Muscle layer of duodenum (tissue), 2 donors: ENCODE results near the gene WNT11.
A peak's percentile ranks its signal among the peaks of the same experiment; 100 is the strongest.

Source experiments
- H3K27ac ChIP-seq: one replicate; pipeline ENCODE4 v1.7.0; 2013; ENCODE audit warnings: mild to moderate bottlenecking, low read length
- H3K27me3 ChIP-seq: one replicate; pipeline ENCODE4 v1.7.0; 2013; ENCODE audit warnings: low read depth, mild to moderate bottlenecking, control low read depth, low read length
- H3K36me3 ChIP-seq, 2 donors: one replicate each; pipeline ENCODE4 v1.7.0; 2013; ENCODE audit warnings: low read length in 2 of 2, control low read depth in 1 of 2, mild to moderate bottlenecking in 1 of 2; ENCODE audit not compliant: insufficient read depth in 2 of 2, control insufficient read depth in 1 of 2
- H3K4me1 ChIP-seq, 2 donors: one replicate each; pipeline ENCODE4 v1.7.0; 2013; ENCODE audit warnings: low read length in 2 of 2, mild to moderate bottlenecking in 2 of 2, control low read depth in 1 of 2, moderate library complexity in 1 of 2; ENCODE audit not compliant: insufficient read depth in 2 of 2, control insufficient read depth in 1 of 2
- H3K4me3 ChIP-seq, 2 donors: one replicate each; pipeline ENCODE4 v1.7.0; 2013; ENCODE audit warnings: low read length in 2 of 2, low read depth in 1 of 2, mild to moderate bottlenecking in 1 of 2
- H3K9me3 ChIP-seq, 2 donors: one replicate each; pipeline ENCODE4 v1.7.0; 2013; ENCODE audit warnings: low read length in 2 of 2, control low read depth in 1 of 2, mild to moderate bottlenecking in 1 of 2; ENCODE audit not compliant: control insufficient read depth in 1 of 2
- donor health status: healthy.

Gene WNT11

GRCh38 chr11:76164861-76165751 is 41.2 kb downstream of the WNT11 start:
- Histone ChIP-seq H3K36me3 (no peaks in the 10 kb centered on the region), H3K4me3 (no peak overlapping the region), H3K4me1 (peaks cover 0 to 11% of the 10 kb centered on the region in 2 donors), H3K9me3 (no peaks in the 10 kb centered on the region), H3K27ac (no peak overlapping the region), H3K27me3 (no peaks in the 10 kb centered on the region)

DNA sequence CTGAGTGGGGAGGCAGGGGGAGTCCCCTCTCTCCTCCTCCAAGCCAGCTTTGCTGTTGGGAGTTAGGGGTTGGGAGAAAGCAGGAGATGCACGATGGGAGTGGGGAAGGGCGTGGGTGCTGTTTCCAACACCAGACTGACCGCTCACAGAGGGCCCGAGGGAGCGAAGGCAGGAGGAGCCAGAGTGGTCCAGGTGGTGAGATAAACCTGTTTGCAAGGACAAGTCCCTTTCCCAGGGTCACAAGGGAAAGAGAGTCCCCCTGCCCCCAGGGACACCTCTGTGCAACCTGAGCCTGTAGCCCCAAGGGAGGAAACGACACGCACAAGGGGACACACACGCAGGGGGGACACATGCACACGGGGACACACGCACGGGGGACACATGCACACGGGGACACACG is 42.2 kb downstream of the WNT11 start:
- Histone ChIP-seq H3K9me3 (no peaks in the 10 kb centered on the region), H3K27ac (no peak overlapping the region), H3K27me3 (no peaks in the 10 kb centered on the region), H3K4me3 (no peak overlapping the region), H3K4me1 (peaks cover 0 to 11% of the 10 kb centered on the region in 2 donors), H3K36me3 (no peaks in the 10 kb centered on the region)

GRCh38 chr11:76163289-76163880 is 42.9 kb downstream of the WNT11 start:
- H3K36me3 ChIP-seq: no peaks in the 10 kb centered on the region
- no peaks in the 10 kb centered on the region for H3K9me3 ChIP-seq
- peaks cover 0 to 11% of the 10 kb centered on the region in 2 donors for H3K4me1 ChIP-seq

DNA sequence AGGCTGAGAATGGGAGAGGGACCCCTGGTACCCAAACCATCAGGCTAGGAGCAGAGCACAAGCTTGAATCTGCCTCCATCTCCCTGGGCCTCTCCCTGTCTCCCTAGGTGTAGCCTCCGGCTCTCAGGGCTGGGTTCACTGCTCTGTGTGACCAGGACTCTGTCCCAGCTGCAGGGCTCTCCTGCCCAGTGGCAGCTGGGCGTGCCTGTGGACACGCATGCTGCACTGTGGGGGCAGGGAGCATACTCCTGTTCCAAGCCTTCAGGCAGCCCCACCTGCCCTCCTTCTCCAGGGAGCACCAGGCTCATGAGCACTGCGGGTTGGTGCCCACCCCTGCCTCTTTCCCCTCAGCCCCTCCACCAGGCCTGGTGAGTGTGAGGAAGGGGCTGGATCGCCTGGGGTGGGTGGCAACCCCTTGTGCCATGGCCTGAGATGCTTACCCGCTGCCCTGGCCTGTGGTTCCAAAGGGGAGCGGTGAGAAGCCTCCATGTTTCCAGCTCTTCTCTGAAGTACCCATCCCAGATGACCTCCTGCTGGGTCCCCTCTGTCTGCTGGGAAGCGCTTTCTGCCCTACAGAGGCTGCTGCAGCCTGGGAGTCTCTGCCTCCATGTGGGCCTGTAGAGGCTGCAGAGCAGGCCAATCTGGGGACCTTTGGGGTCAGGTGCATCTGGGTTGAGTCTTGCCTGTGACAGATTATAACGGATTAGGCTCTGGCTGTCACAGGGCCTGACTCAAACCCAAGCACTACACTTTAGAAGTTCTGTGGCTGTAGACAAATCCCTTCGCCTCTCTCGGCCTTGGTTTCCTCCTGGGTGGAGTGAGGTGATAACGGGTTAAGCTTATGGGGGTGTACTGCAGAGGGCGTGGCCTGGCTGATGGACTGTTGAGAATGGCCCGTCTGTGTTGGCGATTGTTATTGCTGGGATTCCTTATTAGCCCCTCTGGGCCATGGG is 43.7 kb downstream of the WNT11 start:
- Histone ChIP-seq H3K27ac (no peak overlapping the region), H3K4me3 (no peak overlapping the region), H3K27me3 (no peaks in the 10 kb centered on the region), H3K9me3 (no peaks in the 10 kb centered on the region), H3K36me3 (no peaks in the 10 kb centered on the region), H3K4me1 (peaks cover 0 to 11% of the 10 kb centered on the region in 2 donors)

More at GRCh38 chr11:76163289-76163880, 42.9 kb downstream of the WNT11 start:
- H3K27me3 ChIP-seq: no peaks in the 10 kb centered on the region
- no peak overlapping the region for H3K4me3 ChIP-seq
- H3K27ac ChIP-seq: no peak overlapping the region

DNA sequence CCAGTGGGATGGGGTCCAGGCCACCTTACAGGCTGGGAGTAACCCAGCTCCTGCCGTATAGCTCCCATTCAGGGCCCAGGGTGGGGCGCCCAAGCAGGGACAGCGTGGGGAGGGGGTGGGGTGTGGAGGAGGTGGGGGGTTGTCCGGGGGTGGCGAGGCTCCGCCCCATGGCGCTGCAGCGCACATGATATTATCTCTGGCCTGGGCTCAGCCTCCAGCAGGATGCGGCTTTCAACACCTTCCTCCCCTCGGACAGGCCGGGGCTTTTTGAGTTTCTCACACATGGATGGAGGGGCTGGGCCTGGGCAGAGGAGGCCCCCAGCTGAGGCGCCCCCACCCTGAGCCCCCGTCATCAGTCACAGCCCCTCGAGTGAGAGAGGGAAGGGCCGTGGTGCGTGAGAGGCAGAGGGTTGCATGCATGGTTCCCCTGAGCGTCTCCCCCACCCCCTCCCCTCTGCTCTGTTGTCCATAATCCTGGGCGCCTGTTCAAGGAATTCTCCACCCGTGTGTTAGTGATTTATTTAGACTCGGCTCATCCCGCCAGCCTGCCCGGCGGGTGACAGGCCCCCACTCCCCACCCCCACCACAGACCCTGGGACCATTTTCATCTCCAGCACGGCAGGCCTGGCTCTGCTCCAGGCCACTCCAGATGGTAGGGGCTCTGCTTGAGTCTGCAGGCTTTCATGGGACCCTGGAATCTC is 44.9 kb downstream of the WNT11 start:
- H3K4me1 ChIP-seq: peaks cover 0 to 11% of the 10 kb centered on the region in 2 donors
- no peaks in the 10 kb centered on the region for H3K27me3 ChIP-seq
- no peak overlapping the region for H3K27ac ChIP-seq
- H3K36me3 ChIP-seq: no peaks in the 10 kb centered on the region
- peak overlapping the region in 1 of 2 donors; percentile 34 for H3K4me3 ChIP-seq
- H3K9me3 ChIP-seq: no peaks in the 10 kb centered on the region

DNA sequence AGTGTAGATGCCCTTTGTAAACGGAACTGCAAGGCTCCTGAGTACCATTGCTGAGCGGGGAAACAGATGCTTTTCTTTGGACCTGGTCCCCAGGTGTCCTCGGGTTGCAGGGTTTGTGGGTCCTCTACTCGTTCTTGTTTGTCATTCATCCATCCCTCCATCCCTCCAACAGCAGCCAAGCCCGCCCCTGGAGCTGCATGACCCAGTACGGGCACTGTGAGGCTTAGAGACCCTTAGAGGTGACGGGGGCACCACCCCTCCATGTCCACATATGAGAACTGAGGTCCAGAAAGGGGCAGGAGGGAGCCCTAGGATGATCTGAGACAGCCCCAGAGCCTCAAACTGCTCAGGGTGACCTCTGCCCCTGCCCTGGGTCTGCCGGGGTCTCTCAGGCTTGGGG is 45.4 kb downstream of the WNT11 start:
- H3K27me3 ChIP-seq: no peaks in the 10 kb centered on the region
- no peaks in the 10 kb centered on the region for H3K36me3 ChIP-seq
- H3K27ac ChIP-seq: no peak overlapping the region
- peaks cover 0 to 11% of the 10 kb centered on the region in 2 donors for H3K4me1 ChIP-seq
- H3K4me3 ChIP-seq: no peak overlapping the region
- H3K9me3 ChIP-seq: no peaks in the 10 kb centered on the region

DNA sequence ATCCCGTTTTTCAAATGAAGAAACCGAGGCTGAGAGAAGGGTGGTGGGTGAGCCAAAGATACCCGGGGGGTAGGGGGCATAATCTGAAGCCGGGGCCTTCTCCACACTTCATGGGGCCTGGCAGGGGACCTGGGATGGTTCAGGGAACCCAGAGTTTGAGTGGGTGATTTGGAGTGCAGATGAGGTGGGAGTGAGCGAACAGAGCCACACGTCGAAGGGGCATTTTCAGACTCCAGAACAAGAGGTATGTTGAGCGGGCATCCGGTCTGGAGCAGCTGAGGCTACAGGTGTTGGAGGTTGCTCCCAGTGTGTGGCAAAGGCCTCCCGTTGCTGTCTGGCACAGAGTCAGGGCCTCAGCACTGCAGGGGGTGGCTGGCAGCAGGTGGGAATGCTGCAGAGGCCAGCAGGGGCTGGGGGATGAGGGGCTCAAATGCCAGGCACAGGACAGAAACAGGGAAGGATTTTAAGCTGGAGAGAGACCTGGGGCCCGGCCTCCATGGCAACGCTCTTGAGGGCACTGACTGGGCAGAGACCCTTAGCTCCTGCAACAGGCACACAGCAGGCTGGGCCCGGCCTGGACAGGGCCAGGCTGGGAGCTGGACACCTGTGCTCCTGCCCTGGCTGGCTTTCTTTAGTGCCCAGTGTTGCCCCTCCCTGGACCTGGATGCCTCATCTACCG is 46.2 kb downstream of the WNT11 start:
- Histone ChIP-seq H3K9me3 (no peaks in the 10 kb centered on the region), H3K27me3 (no peaks in the 10 kb centered on the region), H3K27ac (no peak overlapping the region), H3K4me3 (no peak overlapping the region), H3K36me3 (no peaks in the 10 kb centered on the region), H3K4me1 (peaks cover 0 to 11% of the 10 kb centered on the region in 2 donors)

GRCh38 chr11:76159303-76159937 is 46.9 kb downstream of the WNT11 start:
- Histone ChIP-seq H3K27ac (no peak overlapping the region), H3K27me3 (no peaks in the 10 kb centered on the region), H3K36me3 (no peaks in the 10 kb centered on the region), H3K9me3 (no peaks in the 10 kb centered on the region), H3K4me1 (peaks cover 0 to 11% of the 10 kb centered on the region in 2 donors), H3K4me3 (no peak overlapping the region)

DNA sequence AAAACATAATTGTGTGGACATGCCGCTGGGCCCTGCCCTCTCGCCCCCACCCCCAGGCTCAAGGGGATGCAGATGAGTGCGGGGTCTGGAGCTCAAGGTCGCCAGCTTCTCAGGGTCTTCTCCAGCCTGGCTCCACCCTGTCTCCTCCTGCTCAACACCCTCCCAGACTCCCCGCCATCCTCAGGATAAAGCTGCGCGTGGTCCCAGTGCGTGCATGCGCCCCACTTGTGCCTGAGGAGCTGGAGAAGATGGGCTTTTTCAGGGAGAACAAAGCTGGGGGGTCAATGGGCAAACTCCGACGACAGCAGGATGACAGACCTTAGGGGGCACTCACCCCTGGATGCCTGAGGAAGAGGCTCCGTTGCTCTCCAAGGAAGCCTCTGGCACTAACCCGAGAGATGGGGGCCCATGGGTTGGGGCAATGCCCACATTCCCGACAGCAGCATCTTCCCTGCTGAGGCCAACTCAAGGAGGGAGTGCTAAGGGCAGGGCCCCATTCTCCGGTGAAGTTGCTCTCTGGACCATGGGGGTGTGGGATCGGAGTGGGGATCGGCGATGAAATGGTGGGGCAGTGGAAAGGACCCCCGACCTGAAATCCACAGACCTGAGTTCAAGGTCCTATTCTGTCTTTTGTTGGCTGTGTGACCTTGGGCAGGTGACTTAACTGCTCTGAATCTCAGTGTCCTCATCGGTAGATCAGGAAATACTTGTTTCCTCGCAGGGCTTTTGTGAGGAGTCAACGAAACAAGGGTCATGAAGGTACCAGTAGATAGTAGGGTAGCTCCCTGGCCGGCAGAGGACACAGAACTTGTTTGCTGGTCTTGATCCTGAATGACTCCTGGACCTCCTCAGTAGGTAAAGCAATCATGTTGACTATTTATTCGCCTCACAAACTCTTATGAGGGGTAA is 47.7 kb downstream of the WNT11 start:
- H3K9me3 ChIP-seq: no peaks in the 10 kb centered on the region
- no peaks in the 10 kb centered on the region for H3K27me3 ChIP-seq
- no peak overlapping the region for H3K4me3 ChIP-seq
- H3K36me3 ChIP-seq: no peaks in the 10 kb centered on the region
- H3K27ac ChIP-seq: no peak overlapping the region
- peaks cover 0 to 11% of the 10 kb centered on the region in 2 donors for H3K4me1 ChIP-seq
